ENCODE results near the gene KRTAP5-6.

The KRTAP5-6 gene

GRCh38 chr11:1728931-1729691 lies 32.1 kb downstream of the KRTAP5-6 start:
- no peak for TF ChIP-seq POLR2A (IDR thresholded peaks at IDR 0.05; ENCODE audit: low read length)
- no peak for DNase-seq

- TF ChIP-seq GATA1 (IDR thresholded peaks at IDR 0.05; ENCODE audit: low read depth, low read length) (no peak), POLR2A (IDR thresholded peaks at IDR 0.05; ENCODE audit: low read length) (no peak)
- no peak for DNase-seq
Measured at GRCh38 chr11:1729692-1730011, 32.7 kb downstream of the KRTAP5-6 start.

DNA sequence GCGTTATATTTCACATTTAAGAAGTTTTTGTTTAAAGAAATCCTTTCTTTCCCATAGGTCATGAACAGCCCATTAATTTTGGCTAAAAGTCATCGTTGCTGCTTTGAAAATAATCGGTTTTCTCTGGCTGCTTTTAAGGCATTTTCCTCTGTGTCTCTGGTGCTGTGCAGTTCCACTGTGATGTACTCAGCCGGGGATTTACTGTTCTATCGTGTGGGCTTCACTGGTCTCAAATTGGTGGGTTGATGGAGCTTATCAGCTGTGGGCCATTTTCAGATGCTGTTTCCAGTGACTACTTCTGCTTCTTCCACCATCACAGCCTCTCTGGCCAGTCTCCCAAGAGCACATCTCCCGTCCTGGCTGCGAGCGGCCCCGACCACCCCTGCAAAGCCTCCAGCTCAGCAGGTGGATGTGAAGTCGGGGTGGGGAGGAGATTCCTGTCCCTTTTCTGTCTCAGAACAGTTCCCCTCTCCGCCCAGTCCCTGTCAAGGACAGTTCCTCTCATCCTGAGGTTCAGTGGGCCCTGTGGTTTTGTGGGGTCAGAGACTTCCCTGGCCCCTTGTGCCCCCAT lies 33.1 kb downstream of the KRTAP5-6 start:
- DNase-seq, result no peak
- TF ChIP-seq GATA1 (IDR thresholded peaks at IDR 0.05; ENCODE audit: low read depth, low read length), result no peak
- TF ChIP-seq POLR2A (IDR thresholded peaks at IDR 0.05; ENCODE audit: low read length), result no peak

- DNase-seq, result no peak
Measured at GRCh38 chr11:1731451-1732059, 34.6 kb downstream of the KRTAP5-6 start.

GRCh38 chr11:1732418-1733008 lies 35.5 kb downstream of the KRTAP5-6 start:
- TF ChIP-seq POLR2A (IDR thresholded peaks at IDR 0.05; ENCODE audit: low read length) (no peak), GATA1 (IDR thresholded peaks at IDR 0.05; ENCODE audit: low read depth, low read length) (no peak)
- no peak for DNase-seq

More at GRCh38 chr11:1731451-1732059, 34.6 kb downstream of the KRTAP5-6 start:
- no peak for TF ChIP-seq POLR2A (IDR thresholded peaks at IDR 0.05; ENCODE audit: low read length)
- no peak for TF ChIP-seq GATA1 (IDR thresholded peaks at IDR 0.05; ENCODE audit: low read depth, low read length)

DNA sequence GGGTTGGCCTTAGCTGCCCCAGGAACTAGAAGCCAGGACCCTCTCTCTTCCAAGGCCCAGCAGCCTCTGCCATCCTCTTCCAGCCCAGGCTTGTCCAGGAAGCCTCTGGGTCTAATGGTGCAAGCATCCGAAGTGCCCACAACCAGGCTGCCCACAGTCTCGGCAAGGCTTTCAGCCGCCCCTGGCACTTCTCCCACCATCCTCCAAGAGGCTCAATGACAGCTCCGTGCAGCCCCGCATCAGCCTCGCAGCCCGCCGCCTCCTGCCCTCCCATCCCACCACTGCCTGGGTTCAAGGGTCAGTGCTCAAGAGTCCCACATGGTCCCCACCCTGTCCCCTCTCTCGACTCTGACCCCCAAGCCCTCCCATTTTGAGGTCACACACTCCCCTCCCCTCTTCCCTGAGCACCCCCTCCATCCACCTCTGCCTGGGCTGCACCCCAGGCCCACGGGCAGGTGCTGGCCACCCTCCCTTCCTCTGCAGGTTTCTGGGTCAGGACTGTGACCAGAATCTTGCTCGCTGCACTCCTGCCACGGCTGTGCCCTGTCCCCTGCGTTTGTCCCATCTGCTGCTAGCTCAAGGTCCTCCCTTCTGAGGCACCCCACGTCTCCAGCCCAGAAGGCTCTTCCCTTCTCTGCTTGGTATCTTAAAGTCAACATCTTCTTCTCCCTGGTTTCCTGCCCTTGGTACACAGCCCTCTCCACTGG lies 36.2 kb downstream of the KRTAP5-6 start:
- no peak for DNase-seq
- TF ChIP-seq GATA1 (IDR thresholded peaks at IDR 0.05; ENCODE audit: low read depth, low read length) (no peak), POLR2A (IDR thresholded peaks at IDR 0.05; ENCODE audit: low read length) (no peak)

DNA sequence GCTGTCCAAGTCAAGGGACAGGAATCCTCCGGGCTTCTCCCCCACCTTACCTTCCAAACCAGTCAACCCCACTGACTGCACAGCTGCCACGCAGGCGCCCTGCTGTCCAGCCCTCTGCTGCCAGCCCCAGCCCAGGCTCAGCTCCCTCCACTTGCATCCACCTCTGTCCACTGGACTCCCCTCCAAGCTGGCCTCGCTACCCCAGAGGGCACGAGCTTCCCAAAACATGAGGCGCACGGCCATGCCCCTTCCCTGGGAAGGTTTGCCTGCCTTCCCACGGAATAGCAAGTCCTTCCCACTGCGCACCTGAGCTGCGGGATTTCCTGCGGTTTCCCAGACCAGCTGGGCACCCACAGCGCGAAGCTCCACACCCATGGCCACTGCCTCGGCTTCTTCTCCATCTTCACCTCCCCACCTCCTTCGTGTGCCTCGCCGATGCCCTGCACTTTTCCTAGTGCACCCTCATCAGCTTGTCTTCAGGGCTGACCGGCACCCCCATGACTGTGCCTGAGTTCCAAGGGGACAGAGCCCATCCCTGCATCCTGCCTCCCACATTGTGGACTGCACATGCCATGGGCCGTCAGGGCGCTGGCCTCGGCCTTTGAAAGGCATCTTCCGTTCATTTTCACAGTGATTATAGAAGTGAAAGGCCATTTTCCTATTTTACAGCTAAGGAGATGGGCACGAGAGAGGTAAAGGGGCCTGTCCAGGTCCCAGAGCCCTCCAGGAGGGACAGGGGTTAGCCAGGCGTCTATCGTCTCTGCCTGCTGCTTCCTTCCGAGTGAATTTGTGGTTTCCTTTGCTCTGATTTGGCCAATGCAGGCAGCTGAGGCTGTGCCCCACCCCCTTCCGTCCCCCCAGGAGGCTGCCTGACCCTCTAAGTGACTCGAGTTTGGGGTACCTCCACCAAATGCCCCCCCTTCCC lies 37.0 kb downstream of the KRTAP5-6 start:
- TF ChIP-seq POLR2A (IDR thresholded peaks at IDR 0.05; ENCODE audit: low read length) (no peak), GATA1 (IDR thresholded peaks at IDR 0.05; ENCODE audit: low read depth, low read length) (no peak)
- no peak for DNase-seq

DNA sequence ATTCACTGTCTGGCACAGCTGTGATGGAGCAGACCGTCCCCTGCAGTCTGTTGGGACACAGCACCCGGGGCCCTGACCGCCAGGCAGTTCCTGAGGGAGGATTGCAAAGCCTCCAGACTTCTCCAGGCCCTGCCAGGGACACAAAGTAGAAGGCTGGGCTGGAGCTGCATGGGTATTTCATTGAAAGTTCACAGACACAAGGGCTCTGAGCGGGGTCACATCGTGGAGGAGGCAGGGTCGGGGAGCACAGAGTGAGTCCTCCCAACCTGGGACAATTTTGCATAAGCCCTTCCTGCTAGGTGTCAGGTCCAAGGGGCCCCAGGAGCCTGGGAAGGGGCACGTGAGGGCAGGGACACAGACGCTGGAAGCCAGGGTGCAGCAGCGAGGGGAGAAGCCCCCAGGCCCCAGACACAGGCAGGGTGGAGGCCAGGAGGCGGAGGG lies 37.7 kb downstream of the KRTAP5-6 start:
- TF ChIP-seq POLR2A (IDR thresholded peaks at IDR 0.05; ENCODE audit: low read length) (no peak), GATA1 (IDR thresholded peaks at IDR 0.05; ENCODE audit: low read depth, low read length) (no peak)
- DNase-seq, result no peak

- TF ChIP-seq GATA1 (IDR thresholded peaks at IDR 0.05; ENCODE audit: low read depth, low read length) (no peak), POLR2A (IDR thresholded peaks at IDR 0.05; ENCODE audit: low read length) (no peak)
- no peak for DNase-seq
Measured at GRCh38 chr11:1735271-1735670, 38.3 kb downstream of the KRTAP5-6 start.

GRCh38 chr11:1736447-1736992 lies 39.5 kb downstream of the KRTAP5-6 start:
- no peak for DNase-seq
- TF ChIP-seq POLR2A (IDR thresholded peaks at IDR 0.05; ENCODE audit: low read length) (no peak), GATA1 (IDR thresholded peaks at IDR 0.05; ENCODE audit: low read depth, low read length) (no peak)

- TF ChIP-seq GATA1 (IDR thresholded peaks at IDR 0.05; ENCODE audit: low read depth, low read length) (no peak), POLR2A (IDR thresholded peaks at IDR 0.05; ENCODE audit: low read length) (no peak)
Measured at GRCh38 chr11:1737080-1737757, 40.2 kb downstream of the KRTAP5-6 start.

DNA sequence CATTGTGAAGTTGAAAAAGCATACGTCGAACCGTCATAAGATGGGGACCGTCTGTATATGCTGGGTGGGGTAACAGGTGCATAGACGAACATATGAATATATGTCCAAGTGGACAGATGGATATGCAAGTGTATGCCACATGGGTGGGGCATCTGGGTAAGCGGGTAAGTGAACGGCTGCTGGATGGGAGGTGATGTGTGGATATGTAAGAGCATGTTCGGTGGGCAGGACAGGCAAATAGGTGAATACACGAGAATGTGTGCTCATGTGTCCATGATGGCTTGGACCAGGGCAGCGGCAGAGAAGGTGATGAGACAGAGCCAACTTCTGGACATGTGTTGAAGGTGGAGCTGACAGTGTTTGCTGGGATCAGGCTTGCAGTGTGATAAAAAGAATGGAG lies 41.4 kb downstream of the KRTAP5-6 start:
- DNase-seq, result no peak
- TF ChIP-seq POLR2A (IDR thresholded peaks at IDR 0.05; ENCODE audit: low read length) (no peak), GATA1 (IDR thresholded peaks at IDR 0.05; ENCODE audit: low read depth, low read length) (no peak)

More at GRCh38 chr11:1737080-1737757, 40.2 kb downstream of the KRTAP5-6 start:
- no peak for DNase-seq

All from erythroblast (primary cell).